RKO (cell line): Measurements from ENCODE around the gene INSYN1.
"Not testable (repeated sequence)": the region's sequence is repeated elsewhere in the genome, so short reads cannot be mapped to it uniquely, and the experiment has no call there.

Experiments used
- DNase-seq: peaks from one replicate; pipeline ENCODE4 v3.0.0-alpha.2; 2016; ENCODE audit warnings: low spot score

The INSYN1 gene

DNA sequence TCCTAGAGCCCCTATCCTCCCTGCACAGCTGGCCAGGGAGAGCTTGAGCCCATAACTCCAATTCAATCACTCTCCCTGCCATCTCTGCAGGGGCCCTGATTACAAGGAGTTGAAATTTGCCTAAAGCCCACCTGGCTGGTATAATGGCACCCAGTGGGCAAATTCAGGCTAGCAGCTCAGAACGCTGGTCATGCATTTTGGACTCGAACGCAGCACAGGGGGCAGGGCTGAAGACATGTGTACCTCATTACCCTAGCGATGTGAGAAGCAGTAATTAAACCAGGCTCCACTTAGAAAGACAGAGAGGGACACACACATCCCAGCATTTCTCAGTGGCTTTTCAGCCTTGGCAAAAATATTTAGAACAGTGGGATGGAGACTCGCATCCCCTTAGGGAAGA lies 3.2 kb downstream of the INSYN1 start:
- no peak for DNase-seq

- no peak for DNase-seq
Measured at GRCh38 chr15:73749533-73749932, 3.6 kb downstream of the INSYN1 start.

DNA sequence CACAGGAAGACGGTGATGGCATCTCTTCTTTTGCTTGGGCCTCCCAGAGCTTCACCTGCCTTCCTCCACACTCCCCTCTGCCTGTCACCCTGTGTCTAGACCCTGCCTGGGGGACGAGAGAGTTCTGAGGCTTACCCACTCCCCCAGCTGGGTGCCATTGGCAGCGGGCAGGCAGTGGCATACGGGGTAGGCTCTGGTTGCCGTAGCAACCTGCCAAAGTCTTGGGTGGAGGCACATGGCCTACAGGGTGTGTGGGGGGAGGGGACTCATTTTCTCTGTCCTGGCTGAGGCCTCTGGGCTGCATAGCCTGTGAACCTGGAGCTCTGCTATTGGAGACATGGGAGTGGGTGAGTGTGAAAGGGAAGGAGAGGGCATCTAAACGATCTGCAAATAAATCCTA lies 4.4 kb downstream of the INSYN1 start:
- DNase-seq, result no peak

GRCh38 chr15:73747847-73748590 lies 5.1 kb downstream of the INSYN1 start:
- DNase-seq, result no peak

- DNase-seq, result no peak
Measured at GRCh38 chr15:73746883-73747282, 6.3 kb downstream of the INSYN1 start.

- no peak for DNase-seq
Measured at GRCh38 chr15:73746261-73746660, 6.9 kb downstream of the INSYN1 start.

DNA sequence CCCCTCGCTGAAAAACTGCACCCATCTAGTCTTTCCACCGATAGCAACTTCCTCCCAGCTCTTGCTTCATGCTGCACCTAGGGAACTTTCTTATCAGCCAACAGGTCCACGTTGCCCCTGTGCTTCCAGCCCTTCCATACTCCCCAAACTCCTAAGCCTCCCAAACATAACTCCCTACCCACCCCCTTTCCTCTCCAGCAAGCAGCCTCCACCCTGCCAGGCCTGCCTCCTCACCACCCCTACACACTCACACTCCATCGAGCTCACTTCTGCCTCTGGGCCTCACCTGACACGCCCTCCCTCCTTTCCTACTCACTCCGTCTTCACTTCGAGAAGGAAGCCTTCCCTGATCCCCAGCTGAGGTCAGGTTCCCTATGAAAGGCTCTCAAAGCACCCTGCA lies 8.1 kb downstream of the INSYN1 start:
- no peak for DNase-seq

DNA sequence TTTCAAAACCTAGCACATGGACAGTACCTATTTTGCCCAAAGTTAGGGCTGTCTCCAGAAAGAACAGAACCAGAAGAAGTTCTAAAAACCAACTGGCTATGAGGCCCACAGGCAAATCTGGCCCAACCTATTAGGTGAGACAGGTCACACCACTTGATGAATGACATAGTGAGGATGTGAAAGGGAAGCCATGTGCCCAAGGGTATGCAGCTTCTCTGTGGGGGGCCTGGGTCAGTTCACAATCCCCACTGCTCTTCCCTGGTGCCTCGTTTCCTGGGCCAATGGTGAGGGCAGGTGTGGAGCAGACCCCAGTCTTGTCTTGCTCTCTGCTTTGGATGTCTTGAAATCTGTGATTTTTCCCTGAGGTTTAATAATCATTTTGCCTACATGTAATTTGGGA lies 8.9 kb downstream of the INSYN1 start:
- no peak for DNase-seq

DNA sequence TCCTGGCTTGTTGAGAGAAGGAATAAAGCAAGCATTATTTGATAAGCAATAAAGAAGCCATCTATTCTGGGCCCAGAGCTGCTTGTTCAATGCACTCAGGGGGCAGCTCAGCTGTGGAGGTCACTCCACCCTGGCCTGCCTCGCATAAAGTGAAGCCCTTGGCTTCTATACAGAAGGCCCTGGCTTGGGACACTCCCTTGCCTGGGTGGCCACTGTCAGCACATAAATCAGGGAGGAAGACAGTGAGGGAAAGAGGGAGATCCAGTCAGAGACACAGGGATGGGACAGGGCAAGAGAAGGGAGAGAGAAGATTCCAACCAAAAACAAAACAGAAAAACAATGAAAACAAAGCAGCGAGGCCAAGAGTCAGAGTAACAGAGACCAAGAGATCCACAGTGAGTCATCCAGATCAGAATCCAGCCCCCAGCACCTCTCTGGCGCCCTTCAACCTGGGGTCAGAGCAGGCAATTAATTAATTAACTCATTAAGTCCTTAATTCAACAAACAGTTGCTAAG lies 11.8 kb downstream of the INSYN1 start:
- no peak for DNase-seq

DNA sequence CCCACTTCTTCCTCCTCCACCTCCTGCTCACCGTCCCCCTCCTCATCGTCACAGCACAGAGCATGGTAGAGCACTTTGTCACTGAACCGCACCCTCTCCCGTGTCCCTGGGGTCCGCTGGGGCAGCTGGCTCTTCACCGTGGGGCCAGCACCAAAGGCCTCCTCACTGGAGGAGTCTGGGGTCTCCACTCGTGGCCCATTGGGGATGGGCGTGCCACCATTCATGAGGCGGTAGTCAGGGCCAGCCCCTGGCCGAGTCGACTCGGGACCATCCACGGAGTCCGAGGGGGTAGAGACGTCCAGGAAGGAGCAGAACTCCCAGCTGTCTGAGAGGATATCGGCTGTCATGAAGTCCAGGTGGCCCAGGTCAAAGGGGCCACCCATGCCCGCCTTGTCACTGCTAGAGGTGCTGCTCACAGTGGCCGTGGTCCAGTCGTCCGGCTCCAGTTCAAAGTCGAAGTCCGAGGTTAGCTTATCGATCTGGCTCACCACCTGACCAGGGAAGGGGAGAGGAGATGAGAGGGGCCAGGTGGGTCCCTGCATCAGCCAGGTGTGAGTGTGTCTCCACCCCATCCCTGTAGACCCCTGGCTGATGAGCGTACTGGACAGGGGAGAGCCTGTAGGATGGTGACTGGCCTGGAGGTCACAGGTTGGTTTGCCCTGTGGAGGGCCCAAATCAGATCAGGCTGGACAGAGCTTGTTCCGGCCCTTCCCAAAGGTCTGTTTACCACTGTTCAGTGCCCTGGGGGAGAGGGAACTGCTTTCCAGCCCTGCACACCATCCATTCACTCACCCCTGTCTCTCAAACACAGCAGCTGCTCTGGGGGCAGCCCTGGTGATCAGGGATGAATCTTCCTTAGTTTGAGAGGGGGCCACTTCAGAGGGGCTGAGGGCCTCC lies 12.8 kb downstream of the INSYN1 start:
- DNase-seq, result no peak

DNA sequence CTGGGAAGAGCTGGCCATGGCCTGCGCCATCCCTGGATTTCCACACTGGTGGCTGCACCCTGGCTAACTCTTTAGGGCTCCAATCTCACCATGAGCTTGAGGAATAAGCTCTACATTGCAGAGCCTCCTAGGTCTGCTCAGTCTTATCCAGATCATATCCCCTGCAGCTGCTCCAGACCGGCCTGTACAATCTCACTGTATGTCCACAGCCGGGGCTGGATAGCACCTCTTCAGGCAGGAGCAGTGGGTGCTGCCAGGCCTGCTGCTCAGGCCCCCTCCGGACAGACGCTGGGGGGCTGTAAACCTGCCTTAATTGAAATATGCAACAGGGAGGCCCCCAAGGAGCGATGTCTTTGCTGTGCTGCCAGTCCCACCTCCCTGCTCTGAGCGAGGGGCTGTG lies 15.6 kb downstream of the INSYN1 start:
- DNase-seq, result no peak

- no peak for DNase-seq
Measured at GRCh38 chr15:73732930-73733329, 20.2 kb downstream of the INSYN1 start.

GRCh38 chr15:73732051-73732450 lies 21.1 kb downstream of the INSYN1 start:
- not testable (repeated sequence) for DNase-seq

GRCh38 chr15:73727330-73727976 lies 25.7 kb downstream of the INSYN1 start:
- DNase-seq, result peak; percentile 34

- no peak for DNase-seq
Measured at GRCh38 chr15:73724212-73724611, 28.9 kb downstream of the INSYN1 start.

DNA sequence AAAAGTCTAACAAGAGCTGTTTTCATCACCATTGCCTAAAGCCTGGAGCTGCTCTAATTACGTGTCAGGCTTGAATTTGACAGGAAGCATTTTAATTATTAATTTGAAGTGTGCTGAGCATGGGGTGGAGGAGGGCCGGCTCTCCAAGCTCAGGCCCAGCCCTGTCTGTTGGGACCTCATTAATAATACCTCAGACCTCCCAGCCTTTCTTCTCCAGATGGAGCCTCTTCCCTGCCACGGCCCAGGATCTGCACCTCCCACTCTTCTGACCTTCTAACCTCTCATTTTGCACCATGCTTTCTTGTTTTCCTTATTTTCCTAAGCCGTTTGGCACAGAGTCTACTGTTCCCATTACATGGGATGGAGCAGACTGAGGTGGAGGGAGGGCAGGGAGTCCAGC lies 30.0 kb downstream of the INSYN1 start:
- DNase-seq, result no peak

GRCh38 chr15:73722425-73722824 lies 30.7 kb downstream of the INSYN1 start:
- no peak for DNase-seq

- DNase-seq, result no peak
Measured at GRCh38 chr15:73718694-73719093, 34.5 kb downstream of the INSYN1 start.

- no peak for DNase-seq
Measured at GRCh38 chr15:73717802-73718201, 35.3 kb downstream of the INSYN1 start.

DNA sequence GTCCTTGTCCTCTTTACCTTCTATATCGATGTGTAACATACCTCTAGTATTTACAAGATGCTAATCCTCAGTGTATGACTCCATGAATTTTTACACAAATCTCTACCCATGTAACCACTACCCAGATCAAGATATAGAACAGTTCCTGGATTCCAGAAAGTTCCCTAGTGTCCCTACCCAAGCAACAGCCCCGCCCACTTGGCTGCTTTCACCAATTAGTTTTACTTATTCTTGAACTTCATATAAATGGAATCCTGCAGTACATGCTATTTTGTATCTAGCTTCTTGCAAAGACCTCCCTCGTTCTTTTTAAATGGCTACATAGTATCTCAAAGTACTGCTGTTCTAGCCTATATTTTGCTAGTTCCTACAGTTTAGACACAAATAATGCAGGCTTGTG lies 35.9 kb downstream of the INSYN1 start:
- DNase-seq, result no peak

GRCh38 chr15:73716417-73716816 lies 36.7 kb downstream of the INSYN1 start:
- no peak for DNase-seq

DNA sequence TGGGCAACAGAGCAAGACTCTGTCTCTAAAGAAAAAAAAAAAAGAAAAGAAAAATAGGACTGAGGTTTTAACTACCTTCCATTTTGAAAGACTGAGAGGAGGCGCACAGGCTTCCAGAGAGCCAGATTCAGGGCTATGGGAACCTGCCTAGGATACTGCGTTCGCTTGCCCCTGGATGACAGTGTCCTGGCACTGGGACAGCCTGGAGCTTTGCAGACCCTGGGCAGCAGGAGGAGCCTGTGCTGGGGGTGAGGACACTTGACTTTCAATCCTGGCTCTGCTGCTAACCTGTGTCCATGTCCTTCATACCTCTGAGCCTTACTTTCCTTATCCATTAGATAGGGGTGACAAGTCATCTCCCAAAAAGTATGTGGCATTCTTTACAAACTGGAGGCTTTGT lies 37.7 kb downstream of the INSYN1 start:
- DNase-seq, result no peak
